Kidney tubule cell (primary cell): ENCODE results near the gene GPSM1.

Source experiments
- DNase-seq: peaks from one replicate; pipeline ENCODE4 v3.0.0-alpha.2; 2018; ENCODE audit warnings: low spot score

The GPSM1 gene

GRCh38 chr9:136327304-136327974, at the start of gene GPSM1:
TSS of gene GPSM1 (plus strand) at chr9:136327539. CDS start at chr9:136327696, 157 bp downstream.
- peak; percentile 56 for DNase-seq

DNA sequence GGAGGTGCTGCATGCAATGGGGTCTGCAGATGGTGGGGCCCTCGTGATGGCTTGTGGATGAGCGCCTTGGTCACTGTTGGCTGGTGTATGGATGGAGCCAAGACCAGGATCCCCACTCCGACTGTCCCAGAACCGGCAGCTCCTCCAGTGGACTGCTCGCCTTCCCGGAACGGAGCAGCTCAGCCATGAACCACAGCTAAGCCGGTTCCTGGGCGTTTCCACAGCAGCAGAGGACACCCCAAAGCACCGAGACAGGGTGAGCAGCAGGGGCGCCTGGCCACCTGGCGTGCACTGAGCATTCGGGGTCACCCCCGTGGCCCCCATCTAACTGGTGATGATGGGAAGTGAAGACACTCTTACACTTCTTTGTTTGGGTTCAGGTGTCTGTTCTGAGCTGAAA, 49.6 kb upstream of the GPSM1 start:
- DNase-seq = no peak

- DNase-seq = no peak
Observed at GRCh38 chr9:136278221-136278620, 49.1 kb upstream of the GPSM1 start.

DNA sequence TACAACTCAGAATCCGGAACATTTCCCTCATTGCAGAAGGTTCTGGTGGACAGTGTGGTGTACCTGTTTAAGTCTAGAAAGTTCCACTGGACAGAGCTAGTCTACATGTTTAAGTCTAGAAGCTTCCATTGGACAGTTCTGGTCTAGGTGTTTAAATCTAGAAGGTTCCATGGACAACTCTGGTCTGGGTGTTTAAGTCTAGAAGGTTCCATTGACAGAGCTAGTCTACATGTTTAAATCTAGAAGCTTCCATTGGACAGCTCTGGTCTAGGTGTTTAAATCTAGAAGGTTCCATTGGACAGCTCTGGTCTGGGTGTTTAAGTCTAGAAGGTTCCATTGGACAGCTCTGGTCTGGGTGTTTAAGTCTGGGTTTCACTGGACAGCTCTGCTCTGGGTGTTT, 48.4 kb upstream of the GPSM1 start:
- no peak for DNase-seq

DNA sequence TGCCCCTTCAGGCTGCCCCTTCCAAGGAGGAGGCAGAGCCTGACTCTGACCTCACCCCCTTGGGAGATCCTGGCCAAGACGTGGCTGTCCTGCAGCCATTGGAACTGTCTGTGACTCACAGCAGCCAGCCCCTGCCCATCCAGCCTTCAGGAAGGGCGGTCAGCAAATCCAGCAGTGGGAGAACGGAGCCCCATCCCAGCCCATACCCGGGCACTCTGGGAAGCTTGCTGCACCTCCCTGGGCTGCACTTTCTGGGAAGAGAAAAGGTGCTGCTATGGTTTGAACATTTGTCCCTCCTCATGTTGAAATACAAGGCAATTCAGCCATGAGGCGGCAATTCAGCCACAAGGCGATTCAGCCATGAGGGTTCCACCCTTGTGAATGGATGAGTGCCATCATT, 47.9 kb upstream of the GPSM1 start:
- DNase-seq = no peak

- no peak for DNase-seq
Observed at GRCh38 chr9:136280535-136281315, 46.6 kb upstream of the GPSM1 start.

GRCh38 chr9:136281421-136282271, 45.7 kb upstream of the GPSM1 start:
- DNase-seq = no peak

DNA sequence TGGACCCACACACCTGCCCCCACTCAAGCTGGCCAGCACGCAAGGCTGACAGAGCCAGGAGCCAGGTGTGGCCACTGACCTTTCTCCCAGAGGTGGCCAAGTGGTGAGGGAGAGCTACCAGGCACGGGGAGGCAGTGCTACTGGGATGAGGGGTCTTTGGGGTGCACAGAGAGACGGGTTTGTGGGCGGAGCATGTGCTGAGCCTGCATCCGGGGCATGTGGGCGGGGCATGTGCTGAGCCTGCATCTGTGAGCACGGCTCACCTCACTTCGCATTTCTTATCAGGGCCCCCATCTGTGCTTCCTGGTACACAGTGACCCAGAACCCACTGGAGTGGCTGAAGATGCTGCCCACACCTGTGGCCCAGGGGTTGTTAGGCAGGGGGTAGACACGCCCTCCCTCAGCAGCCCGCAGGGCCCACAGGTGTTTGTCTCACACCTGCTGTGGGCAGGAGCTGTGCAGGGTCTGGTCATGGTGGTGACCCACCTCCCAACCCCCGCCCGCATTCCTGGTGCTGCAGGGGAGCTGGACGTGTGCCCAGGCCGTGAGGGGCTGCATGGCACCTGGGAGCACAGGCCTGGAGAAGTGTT, 45.0 kb upstream of the GPSM1 start:
- no peak for DNase-seq

DNA sequence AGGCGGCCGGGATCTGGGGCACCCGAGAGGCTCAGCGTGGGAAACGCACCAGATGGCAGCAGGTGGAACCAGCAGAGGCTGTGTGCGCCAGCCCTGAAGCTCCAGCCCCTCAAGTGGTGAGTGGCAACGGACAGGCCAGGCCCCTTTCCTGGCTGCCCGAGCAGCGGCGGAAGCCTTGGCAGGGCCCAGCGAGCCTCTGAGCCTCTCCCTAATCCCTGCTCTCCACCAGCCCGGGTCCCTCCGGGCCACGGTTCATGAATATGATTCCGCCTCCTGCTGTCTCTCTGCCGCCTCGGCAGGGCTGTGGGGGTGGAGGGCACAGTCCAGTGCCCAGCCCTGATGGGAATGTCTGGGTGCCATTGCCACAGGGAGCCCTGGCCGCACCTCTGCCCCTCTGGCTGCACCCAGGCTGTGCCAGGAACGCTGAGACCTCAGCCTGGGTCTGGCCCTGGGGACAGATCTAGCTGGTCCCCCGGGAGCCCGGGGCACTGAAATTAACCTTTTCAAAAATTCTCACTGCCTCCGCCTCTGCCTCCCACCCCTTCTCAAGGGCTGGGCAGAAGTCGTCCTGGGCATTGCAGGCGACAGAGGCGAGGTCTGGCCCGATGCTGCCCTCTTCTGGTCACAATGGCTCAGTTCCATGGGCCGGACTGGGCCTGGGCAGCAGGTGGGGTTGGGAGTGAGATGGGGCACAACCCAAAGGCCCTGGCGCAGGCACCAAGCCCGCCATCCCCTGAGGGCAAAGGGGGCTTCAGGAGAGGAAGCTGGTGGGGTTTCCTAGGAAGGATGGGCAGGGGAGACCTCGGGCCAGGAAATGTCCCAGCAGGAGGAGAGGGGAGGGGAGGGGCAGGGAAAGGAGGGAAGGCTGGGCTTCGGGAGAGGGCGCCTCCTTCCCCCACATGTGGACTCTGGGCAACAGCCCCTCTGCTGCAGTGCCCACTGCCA, 43.8 kb upstream of the GPSM1 start:
- DNase-seq = peak; percentile 78

DNA sequence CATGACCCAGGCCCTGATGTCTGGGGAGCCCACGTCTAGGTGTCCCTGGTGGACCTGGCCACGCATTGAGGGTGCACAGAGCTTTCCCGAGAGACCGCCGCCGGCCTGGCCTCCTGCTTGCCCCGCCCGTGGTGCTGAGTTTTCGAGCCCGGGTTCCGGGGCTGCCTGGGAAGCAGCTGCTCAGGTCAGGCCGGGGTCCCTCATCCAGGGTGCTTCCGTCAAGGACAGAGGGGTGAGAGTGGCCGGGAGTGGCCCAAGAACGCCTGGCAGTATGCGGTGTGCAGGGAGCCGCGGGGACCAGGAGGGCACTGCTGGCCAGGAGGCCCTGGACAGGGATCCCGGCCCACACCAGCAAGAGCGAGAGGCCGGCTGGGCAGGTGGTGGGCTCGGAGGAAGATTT, 43.0 kb upstream of the GPSM1 start:
- no peak for DNase-seq

DNA sequence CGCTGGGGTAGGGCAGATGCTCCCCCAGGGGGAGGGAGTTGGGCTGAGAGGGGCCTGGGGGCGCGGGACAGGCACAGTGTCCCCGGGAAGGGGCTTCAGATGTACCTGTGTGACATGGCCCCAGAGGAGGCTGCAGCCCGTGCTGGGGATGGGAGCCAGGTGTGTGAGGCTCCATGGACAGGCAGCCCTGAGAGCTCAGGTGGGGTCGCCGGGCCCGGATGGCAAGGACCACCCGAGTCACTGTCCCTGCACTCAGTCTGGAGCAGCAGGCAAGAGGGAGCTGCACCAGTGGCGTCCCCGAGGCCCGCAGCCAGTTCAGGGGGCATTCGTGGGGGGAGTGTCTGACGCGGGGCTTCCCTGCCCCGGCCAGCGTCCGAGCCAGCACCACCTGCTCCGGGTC, 42.4 kb upstream of the GPSM1 start:
- DNase-seq = no peak

- DNase-seq = no peak
Observed at GRCh38 chr9:136285501-136286358, 41.6 kb upstream of the GPSM1 start.

- DNase-seq = no peak
Observed at GRCh38 chr9:136286359-136286986, 40.9 kb upstream of the GPSM1 start.

GRCh38 chr9:136286987-136287379, 40.4 kb upstream of the GPSM1 start:
- no peak for DNase-seq

DNA sequence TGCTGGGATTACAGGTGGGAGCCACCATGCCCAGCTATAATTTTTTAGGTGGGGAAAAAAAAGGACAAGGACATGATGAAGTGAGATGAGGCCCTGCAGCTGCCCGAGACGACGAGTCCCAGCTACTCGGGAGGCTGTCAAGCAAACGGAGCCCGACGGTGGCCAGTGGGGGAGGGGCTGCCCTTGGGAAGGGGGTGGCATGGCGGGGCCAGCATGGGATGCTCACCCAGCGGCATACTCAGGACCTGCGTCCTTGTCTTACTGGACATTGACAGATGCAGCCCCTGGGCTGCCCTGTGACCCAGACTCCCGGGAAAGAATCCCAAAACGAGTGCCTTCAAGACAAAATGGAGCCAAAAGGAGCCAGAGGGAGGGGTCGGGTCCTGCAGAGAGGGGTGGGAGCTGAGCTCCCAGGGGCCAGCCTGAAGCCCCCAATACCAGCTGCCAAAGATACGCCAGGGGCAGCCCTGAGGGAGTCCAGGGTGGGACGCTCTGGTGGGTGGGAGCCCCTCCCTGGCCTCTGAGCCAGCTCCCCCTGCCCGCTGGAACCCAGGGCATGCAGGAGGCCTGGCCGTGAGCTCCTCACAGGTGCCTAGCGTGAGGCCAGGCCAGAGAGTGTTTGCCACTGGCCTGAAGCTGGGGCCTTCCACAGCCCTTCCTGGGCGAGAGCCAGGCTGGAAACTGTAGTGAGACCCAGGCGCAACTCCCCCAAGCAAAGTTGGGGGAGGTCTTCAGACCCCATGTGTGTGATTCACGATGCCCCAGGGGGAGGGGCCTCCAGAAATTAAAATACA, 39.2 kb upstream of the GPSM1 start:
- DNase-seq = no peak

DNA sequence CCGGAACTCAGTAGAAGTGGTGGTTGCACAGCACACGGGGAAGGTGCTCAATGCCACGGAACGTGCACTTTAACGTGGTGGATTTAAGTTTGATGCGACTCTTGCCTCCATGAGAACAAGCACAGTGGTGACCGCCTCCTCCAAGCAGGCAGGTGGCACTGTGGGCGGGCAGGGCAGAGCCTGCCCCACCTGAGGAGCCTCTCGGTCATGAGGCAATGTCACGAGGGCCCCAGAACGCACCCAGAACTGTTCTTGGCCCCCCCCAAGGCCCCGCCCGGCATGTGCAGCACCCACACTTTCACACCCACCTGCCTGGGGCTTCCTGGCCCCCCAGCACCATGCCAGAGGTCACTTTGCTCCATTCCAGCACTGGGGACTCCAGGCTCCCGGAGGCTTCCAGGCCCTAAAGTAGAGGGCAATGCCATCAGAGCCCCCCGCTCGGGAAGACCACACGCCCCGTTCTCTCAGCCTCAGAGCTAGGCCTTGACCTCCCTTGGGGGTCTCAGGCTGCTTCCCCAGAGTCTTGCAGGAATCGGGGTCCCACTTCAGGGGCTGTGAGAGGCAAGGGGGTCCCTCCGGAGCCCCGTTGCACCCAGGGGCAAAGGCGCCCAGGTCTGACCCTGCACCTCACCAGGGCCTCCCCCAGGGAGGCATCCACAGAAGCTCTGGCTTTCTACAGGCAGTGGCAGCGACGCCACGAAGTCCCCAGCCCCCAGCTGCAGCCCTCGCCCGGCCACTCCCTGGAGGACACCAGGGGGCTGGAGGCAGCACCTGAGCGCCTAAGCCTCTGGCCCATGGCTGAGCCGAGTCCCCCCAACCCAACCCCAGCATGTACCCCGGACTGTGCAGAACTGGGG, 37.5 kb upstream of the GPSM1 start:
- DNase-seq = no peak

GRCh38 chr9:136290508-136291000, 36.8 kb upstream of the GPSM1 start:
- DNase-seq = no peak
